RWPE2 (cell line): ENCODE data around the gene GOLGB1.
"Not testable (repeated sequence)": the region's sequence is repeated elsewhere in the genome, so short reads cannot be mapped to it uniquely, and the experiment has no call there.

Source experiments
- ATAC-seq: fragments of 200-7000 bp; cut with Tn5 transposase; 3 replicates; pipeline ENCODE4 v1.9.1; 2021; ENCODE audit warnings: low read depth
- DNase-seq: peaks from one replicate; pipeline ENCODE4 v3.0.0-alpha.2; 2020; ENCODE audit warnings: low spot score
- H3K27ac ChIP-seq: fragments of 450-650 bp; 2 replicates; pipeline ENCODE4 v1.5.1; 2017; ENCODE audit warnings: mild to moderate bottlenecking; ENCODE audit not compliant: poor library complexity, severe bottlenecking
- H3K27me3 ChIP-seq: fragments of 250-450 bp; sonication (Bioruptor Pico); 2 replicates; pipeline ENCODE4 v1.5.1; 2021; ENCODE audit warnings: mild to moderate bottlenecking, moderate library complexity; ENCODE audit not compliant: insufficient read depth, poor library complexity, severe bottlenecking
- H3K36me3 ChIP-seq: fragments of 250-450 bp; sonication (Bioruptor Pico); 2 replicates; pipeline ENCODE4 v1.5.1; 2020; ENCODE audit warnings: low read depth, mild to moderate bottlenecking, moderate library complexity
- H3K4me1 ChIP-seq: fragments of 250-450 bp; sonication (Bioruptor Pico); 2 replicates; pipeline ENCODE4 v1.5.1; 2021; ENCODE audit warnings: mild to moderate bottlenecking, moderate library complexity; ENCODE audit not compliant: insufficient read depth, poor library complexity, severe bottlenecking
- H3K4me3 ChIP-seq: fragments of 250-450 bp; sonication (Bioruptor Pico); 2 replicates; pipeline ENCODE4 v1.5.1; 2021; ENCODE audit warnings: mild to moderate bottlenecking, moderate library complexity; ENCODE audit not compliant: severe bottlenecking
- H3K9me3 ChIP-seq: fragments of 250-450 bp; sonication (Bioruptor Pico); 2 replicates; pipeline ENCODE4 v1.5.1; 2021; ENCODE audit warnings: mild to moderate bottlenecking, moderate library complexity; ENCODE audit not compliant: severe bottlenecking
- CTCF ChIP-seq: fragments of 450-650 bp; IDR thresholded peaks from one replicate; pipeline ENCODE4 v1.5.1; 2017; ENCODE audit warnings: mild to moderate bottlenecking, moderate library complexity; ENCODE audit not compliant: poor library complexity, severe bottlenecking

Gene GOLGB1

GRCh38 chr3:121786485-121786884 lies 36.9 kb upstream of the GOLGB1 start:
- no peak for TF ChIP-seq CTCF
- DNase-seq, result no peak
- Histone ChIP-seq H3K9me3 (no peaks in the 10 kb centered on the region), H3K4me3 (no peak overlapping the region), H3K27ac (no peak overlapping the region), H3K36me3 (peaks cover 72% of the 10 kb centered on the region), H3K4me1 (no peaks in the 10 kb centered on the region), H3K27me3 (no peaks in the 10 kb centered on the region)
- no peak for ATAC-seq

- DNase-seq, H3K4me3 ChIP-seq, ATAC-seq, H3K4me1 ChIP-seq, H3K9me3 ChIP-seq, H3K27me3 ChIP-seq, H3K27ac ChIP-seq: not testable (repeated sequence)
- peaks cover 63% of the 10 kb centered on the region for H3K36me3 ChIP-seq
Measured at GRCh38 chr3:121782784-121783183, 33.2 kb upstream of the GOLGB1 start.

GRCh38 chr3:121781611-121782010 lies 32.1 kb upstream of the GOLGB1 start:
- no peak overlapping the region for H3K4me3 ChIP-seq
- TF ChIP-seq CTCF, result no peak
- ATAC-seq (no peak), DNase-seq (no peak)
- H3K27ac ChIP-seq, result no peak overlapping the region
- H3K4me1 ChIP-seq, result no peaks in the 10 kb centered on the region
- H3K27me3 ChIP-seq, result no peaks in the 10 kb centered on the region
- H3K9me3 ChIP-seq, result no peaks in the 10 kb centered on the region
- peaks cover 63% of the 10 kb centered on the region for H3K36me3 ChIP-seq

GRCh38 chr3:121775095-121775494 lies 25.6 kb upstream of the GOLGB1 start:
- not testable (repeated sequence) for ATAC-seq
- peaks cover 65% of the 10 kb centered on the region for H3K36me3 ChIP-seq

GRCh38 chr3:121769246-121769645 lies 19.7 kb upstream of the GOLGB1 start:
- ATAC-seq (no peak), DNase-seq (no peak)
- Histone ChIP-seq H3K4me3 (no peak overlapping the region), H3K9me3 (no peaks in the 10 kb centered on the region), H3K4me1 (no peaks in the 10 kb centered on the region), H3K36me3 (peaks cover 40% of the 10 kb centered on the region), H3K27ac (no peak overlapping the region), H3K27me3 (no peaks in the 10 kb centered on the region)
- no peak for TF ChIP-seq CTCF

More at GRCh38 chr3:121775095-121775494, 25.6 kb upstream of the GOLGB1 start:
- DNase-seq, H3K27me3 ChIP-seq, H3K27ac ChIP-seq, H3K4me1 ChIP-seq, H3K9me3 ChIP-seq, H3K4me3 ChIP-seq: not testable (repeated sequence)

- Histone ChIP-seq H3K4me3 (no peak overlapping the region), H3K9me3 (no peaks in the 10 kb centered on the region), H3K27ac (no peak overlapping the region), H3K36me3 (peaks cover 38% of the 10 kb centered on the region), H3K4me1 (no peaks in the 10 kb centered on the region), H3K27me3 (no peaks in the 10 kb centered on the region)
- DNase-seq (no peak), ATAC-seq (no peak)
- TF ChIP-seq CTCF, result no peak
Measured at GRCh38 chr3:121768452-121768851, 18.9 kb upstream of the GOLGB1 start.
